Tibial nerve (tissue), 3 donors: ENCODE data around the gene PODXL2.

Experiments
- CTCF ChIP-seq, 5 experiments: fragments of 200-600 bp in 3 of 5; fragments of 450-650 bp in 2 of 5; sonication (generic) in 3 of 5; IDR thresholded peaks; one replicate each; pipeline ENCODE4 v1.5.1; 2016 to 2019; ENCODE audit warnings: antibody characterized with exemption in 5 of 5, mild to moderate bottlenecking in 3 of 5, moderate library complexity in 2 of 5
- POLR2A ChIP-seq, 2 donors: fragments of 450-650 bp; IDR thresholded peaks; one replicate each; pipeline ENCODE4 v1.6.1; 2017; ENCODE audit warnings: antibody characterized with exemption in 2 of 2, mild to moderate bottlenecking in 2 of 2, moderate library complexity in 2 of 2

GRCh38 chr3:127712881-127713771 lies 84.1 kb downstream of the PODXL2 start:
- TF ChIP-seq POLR2A (IDR thresholded peaks at IDR 0.05) (no peak), CTCF (IDR thresholded peaks at IDR 0.05) (no peak)
